ENCODE measurements around the gene RASSF5.

- TF ChIP-seq CTCF (IDR thresholded peaks at IDR 0.05; ENCODE audit: low read depth, low read length) (no peak), EZH2phosphoT487 (IDR thresholded peaks at IDR 0.05; ENCODE audit: low read depth) (no peak)
Observed at GRCh38 chr1:206537141-206537540, 29.8 kb downstream of the RASSF5 start.
